ENCODE measurements around the gene FNDC3B.

- no peak for TF ChIP-seq CTCF (IDR thresholded peaks at IDR 0.05; ENCODE audit: insufficient read depth, low read length, poor library complexity, severe bottlenecking)
- TF ChIP-seq EZH2phosphoT487 (conservative IDR thresholded peaks at IDR 0.05; ENCODE audit: low read length), result no peak
These were observed 317.0 kb downstream of the FNDC3B start for GRCh38 chr3:172356427-172356826.

Data from SU-DHL-6 (cell line).